GM18508 (cell line): ENCODE results near the gene RBFA.
A peak's percentile ranks its signal among the peaks of the same experiment; 100 is the strongest.
"Not testable (repeated sequence)": the region's sequence is repeated elsewhere in the genome, so short reads cannot be mapped to it uniquely, and the experiment has no call there.

ENCODE experiments used
- ATAC-seq: cut with Tn5 transposase; IDR thresholded peaks from one replicate; pipeline ENCODE4 v1.9.1; 2021; ENCODE audit warnings: moderate number of reproducible peaks; ENCODE audit not compliant: insufficient read depth, unreplicated experiment

RBFA gene, protein sequence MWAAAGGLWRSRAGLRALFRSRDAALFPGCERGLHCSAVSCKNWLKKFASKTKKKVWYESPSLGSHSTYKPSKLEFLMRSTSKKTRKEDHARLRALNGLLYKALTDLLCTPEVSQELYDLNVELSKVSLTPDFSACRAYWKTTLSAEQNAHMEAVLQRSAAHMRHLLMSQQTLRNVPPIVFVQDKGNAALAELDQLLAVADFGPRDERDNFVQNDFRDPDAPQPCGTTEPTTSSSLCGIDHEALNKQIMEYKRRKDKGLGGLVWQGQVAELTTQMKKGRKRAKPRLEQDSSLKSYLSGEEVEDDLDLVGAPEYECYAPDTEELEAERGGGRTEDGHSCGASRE

DNA sequence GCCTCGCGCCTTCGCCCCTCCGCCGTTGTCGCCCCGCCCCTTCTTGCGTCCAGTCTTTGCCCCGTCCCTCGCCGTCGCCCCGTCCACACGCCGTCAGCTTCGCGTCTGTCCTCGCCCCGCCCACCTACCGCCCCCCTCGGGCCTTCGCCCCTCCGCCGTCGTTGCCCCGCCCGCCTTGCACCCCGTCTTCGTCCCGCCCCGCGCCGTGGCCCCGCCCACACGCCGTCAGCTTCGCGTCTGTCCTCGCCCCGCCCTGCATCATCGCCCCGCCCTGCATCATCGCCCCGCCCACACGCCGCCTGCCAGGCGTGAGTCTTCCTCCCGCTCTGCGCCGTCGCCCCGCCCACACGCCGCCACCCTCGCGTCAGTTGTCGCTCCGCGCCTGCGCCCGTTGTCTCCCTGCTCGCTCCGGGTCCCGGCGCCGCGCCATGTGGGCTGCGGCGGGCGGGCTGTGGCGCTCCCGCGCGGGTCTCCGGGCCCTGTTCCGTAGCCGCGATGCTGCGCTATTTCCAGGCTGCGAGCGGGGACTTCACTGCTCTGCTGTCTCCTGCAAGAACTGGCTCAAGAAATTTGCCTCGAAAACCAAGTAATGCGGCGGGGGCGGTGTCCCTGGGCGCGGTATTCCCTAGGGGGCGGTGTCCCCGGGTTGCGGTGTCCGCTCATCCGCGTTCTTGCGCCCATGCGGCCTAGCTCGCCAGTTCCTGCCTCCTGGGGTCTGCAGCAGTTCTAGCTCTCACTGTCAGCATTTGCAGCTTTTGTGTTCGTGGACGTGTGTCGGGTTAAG is at the start of gene RBFA:
TSS of gene RBFA (plus strand) at position 367 of the 784 bp plus-strand sequence. CDS start at position 429, 62 bp downstream.
- peak; percentile 36 for ATAC-seq

DNA sequence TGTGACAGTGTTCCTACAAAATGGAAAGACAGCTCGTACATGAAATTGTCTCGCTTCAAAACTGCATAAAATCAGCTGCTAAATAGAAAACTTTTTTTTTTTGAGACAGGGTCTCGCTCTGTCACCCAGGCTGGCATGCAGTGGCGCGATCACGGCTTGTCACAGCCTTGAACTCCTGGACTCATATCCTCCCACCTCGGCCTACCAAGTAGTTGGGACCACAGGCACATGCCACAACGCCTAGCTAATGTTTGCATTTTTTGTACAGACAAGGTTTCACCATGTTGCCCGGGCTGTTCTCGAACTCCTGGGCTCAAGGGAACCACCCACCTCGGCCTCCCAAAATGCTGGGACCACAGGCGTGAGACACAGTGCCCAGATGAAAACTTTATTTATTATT is 49.1 kb upstream of the RBFA start:
- no peak for ATAC-seq

GRCh38 chr18:79986726-79987125 is 47.5 kb upstream of the RBFA start:
- no peak for ATAC-seq

GRCh38 chr18:79987566-79987965 is 46.7 kb upstream of the RBFA start:
- ATAC-seq = no peak

DNA sequence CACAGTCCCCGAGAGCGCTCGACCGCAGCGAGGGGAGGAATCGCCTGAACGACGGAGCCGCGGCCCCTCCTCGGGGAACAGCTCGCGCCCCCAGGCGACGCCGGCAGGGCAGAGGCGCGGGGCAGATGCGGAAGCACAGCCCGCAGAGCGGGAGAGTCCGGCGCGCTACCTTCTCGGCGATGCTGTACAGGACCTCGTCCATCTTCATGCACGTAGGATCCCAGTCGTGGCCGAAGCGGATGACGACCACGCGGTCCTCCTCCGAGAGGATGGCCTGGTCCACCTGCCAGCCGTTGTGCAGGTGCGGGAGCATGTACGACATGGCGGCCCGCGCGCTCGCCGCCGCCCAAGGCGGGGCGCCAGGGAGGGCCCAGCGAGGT is 46.2 kb upstream of the RBFA start:
- ATAC-seq = peak; percentile 38

DNA sequence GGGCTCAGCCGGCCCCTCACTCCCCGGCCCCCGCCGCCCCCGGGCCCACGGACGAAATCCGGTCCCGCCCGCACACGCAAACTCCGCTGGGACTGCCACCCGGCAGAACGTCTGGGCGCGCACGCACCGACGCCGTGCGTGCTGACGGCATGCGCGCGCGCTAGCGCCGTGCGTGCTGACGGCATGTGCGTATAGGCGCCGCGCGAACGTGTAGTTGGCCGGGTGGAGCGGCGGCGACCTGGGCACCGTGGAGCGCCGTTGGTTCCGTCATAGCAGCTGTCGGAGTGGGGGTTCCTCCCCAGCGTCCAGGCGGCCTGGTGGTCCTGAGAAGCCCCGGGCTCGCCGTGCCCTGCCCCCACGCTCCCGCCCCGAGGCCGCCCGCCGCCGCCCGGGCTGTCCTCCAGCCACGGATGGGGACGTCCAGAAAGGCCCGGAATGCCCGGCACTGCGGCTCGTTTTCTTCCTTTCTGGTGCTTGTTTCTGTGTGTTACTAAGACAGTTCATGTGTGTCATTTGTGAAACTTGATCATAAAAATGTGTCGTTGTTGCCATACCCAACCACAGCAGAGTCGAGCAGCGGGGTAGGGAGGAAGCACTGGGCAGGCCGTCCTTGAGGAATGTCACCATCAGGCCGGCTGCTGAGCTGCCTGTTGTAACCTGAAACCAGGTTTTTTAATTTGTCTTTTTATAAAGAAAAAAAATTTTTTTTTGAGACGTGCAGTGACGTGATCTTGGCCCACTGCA is 45.6 kb upstream of the RBFA start, which contains the start of gene TXNL4A:
TSS of gene TXNL4A (minus strand) at position 113 of the 744 bp plus-strand sequence. CDS start 171 bp downstream, outside the sequence.
- peak; percentile 75 for ATAC-seq

DNA sequence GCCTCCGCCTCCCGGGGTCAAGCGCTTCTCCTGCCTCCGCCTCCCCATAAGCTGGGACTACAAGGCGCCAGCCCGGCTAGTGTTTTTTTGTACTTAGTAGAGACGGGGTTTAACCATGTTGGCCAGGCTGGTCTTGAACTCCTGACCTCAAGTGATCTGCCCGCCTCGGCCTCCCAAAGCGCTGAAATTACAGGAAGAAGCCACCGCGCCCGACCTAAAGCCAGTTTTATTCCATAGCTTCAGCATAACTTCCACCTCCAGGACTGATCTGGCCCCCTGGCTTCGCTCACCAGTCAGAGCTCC is 45.1 kb upstream of the RBFA start:
- no peak for ATAC-seq

- ATAC-seq = no peak
These were observed 42.7 kb upstream of the RBFA start for GRCh38 chr18:79991494-79991893.

GRCh38 chr18:79999701-80000100 is 34.5 kb upstream of the RBFA start:
- not testable (repeated sequence) for ATAC-seq

GRCh38 chr18:80000877-80001276 is 33.4 kb upstream of the RBFA start:
- ATAC-seq = no peak

GRCh38 chr18:80002468-80002867 is 31.8 kb upstream of the RBFA start:
- ATAC-seq = no peak

- ATAC-seq = no peak
These were observed 29.5 kb upstream of the RBFA start for GRCh38 chr18:80004600-80005342.

- no peak for ATAC-seq
These were observed 27.5 kb upstream of the RBFA start for GRCh38 chr18:80006724-80007123.

- no peak for ATAC-seq
These were observed 24.3 kb upstream of the RBFA start for GRCh38 chr18:80009661-80010550.

DNA sequence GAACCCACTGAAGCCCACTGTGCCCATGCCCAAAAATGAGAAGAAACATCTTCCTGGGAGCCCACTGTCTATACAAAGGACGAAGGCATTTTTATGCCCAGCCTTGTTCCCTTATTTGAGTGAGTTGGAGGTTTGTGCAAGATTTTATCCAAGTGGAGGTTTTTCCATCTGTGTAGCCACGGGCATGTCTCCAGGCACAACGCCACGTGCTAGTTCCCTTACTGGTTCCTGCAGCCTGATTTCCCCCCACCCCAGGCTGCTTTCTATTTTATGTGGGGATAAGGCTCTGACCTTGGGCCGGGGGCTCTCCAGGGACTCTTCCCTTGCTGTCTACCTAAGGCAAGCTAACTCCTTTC is 23.7 kb upstream of the RBFA start:
- ATAC-seq = no peak

- not testable (repeated sequence) for ATAC-seq
These were observed 22.6 kb upstream of the RBFA start for GRCh38 chr18:80011496-80012137.

GRCh38 chr18:80012714-80013113 is 21.5 kb upstream of the RBFA start:
- no peak for ATAC-seq

GRCh38 chr18:80022613-80023012 is 11.6 kb upstream of the RBFA start:
- no peak for ATAC-seq

DNA sequence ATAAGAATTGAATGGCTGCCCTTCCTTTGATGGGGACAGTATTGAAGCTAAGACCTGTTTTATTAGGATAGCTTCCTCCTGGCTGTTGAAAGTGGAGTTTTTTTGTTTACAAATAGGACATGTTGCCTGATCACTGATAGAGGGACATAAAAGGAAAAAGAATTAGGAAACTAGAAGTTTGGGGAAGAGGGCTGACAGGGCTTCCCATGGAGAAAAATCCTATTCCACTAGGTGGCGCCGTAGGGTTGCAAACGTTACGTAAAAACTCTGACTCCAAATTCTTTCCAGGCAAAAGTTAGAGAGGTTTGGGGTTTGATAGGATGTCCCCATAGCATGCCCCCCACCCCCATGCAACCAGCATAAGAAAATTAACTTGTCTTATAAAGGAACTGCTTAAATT is 11.1 kb upstream of the RBFA start:
- no peak for ATAC-seq
